ACC112 (cell line): ENCODE measurements around the gene GSTT4.

Experiments
- H2AFZ ChIP-seq: fragments of 200-600 bp; sonication (generic); one replicate; pipeline ENCODE4 v1.6.0; 2017; ENCODE audit warnings: antibody characterized with exemption, low read length; ENCODE audit not compliant: unreplicated experiment
- H3K27ac ChIP-seq: fragments of 200-600 bp; sonication (generic); 2 replicates; pipeline ENCODE4 v1.5.1; 2014; ENCODE audit warnings: low read depth, mild to moderate bottlenecking, antibody characterized with exemption, low read length, moderate library complexity
- H3K27me3 ChIP-seq: fragments of 200-600 bp; sonication (generic); 2 replicates; pipeline ENCODE4 v1.6.1; 2014; ENCODE audit warnings: mild to moderate bottlenecking, antibody characterized with exemption, low read length, moderate library complexity, mixed read lengths; ENCODE audit not compliant: insufficient read depth
- H3K36me3 ChIP-seq: fragments of 200-600 bp; sonication (generic); 2 replicates; pipeline ENCODE4 v1.6.1; 2016; ENCODE audit warnings: mild to moderate bottlenecking, antibody characterized with exemption, low read length, moderate library complexity, mixed read lengths; ENCODE audit not compliant: insufficient read depth
- H3K4me1 ChIP-seq: fragments of 200-600 bp; sonication (generic); one replicate; pipeline ENCODE4 v1.6.1; 2016; ENCODE audit warnings: low read length, mixed read lengths; ENCODE audit not compliant: insufficient read depth, unreplicated experiment, control insufficient read depth
- H3K4me3 ChIP-seq: fragments of 200-600 bp; sonication (generic); 2 replicates; pipeline ENCODE4 v1.5.1; 2014; ENCODE audit warnings: mild to moderate bottlenecking, low read depth, low read length
- H3K79me2 ChIP-seq: fragments of 200-600 bp; sonication (generic); one replicate; pipeline ENCODE4 v1.6.0; 2016; ENCODE audit warnings: low read length; ENCODE audit not compliant: control insufficient read depth, unreplicated experiment, insufficient read depth

GSTT4 gene

DNA sequence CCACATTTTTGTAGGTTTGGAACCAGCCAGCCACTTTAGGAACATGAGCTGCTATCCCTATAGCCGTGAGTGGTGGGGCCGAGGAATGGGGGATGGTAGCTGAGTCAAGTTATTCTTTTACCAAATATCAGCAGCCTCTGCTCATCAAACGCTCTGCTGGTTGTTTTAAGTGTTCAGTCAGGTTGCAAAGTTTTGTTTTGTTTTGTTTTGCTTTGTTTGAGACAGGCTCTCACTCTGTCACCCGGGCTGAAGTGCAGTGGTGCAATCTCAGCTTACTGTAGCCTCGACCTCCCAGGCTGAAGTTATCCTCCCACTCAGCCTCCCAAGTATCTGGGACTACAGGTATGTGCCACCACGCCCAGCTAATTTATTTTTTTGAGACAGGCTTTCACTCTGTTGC lies 20.2 kb upstream of the GSTT4 start:
- H3K4me1 ChIP-seq = no peaks in the 10 kb centered on the region
- peaks cover 43% of the 10 kb centered on the region for H3K79me2 ChIP-seq
- H3K27me3 ChIP-seq = no peaks in the 10 kb centered on the region
- H3K4me3 ChIP-seq = no peak overlapping the region
- H3K36me3 ChIP-seq = no peaks in the 10 kb centered on the region
- H2AFZ ChIP-seq = no peak overlapping the region
- H3K27ac ChIP-seq = no peak overlapping the region

DNA sequence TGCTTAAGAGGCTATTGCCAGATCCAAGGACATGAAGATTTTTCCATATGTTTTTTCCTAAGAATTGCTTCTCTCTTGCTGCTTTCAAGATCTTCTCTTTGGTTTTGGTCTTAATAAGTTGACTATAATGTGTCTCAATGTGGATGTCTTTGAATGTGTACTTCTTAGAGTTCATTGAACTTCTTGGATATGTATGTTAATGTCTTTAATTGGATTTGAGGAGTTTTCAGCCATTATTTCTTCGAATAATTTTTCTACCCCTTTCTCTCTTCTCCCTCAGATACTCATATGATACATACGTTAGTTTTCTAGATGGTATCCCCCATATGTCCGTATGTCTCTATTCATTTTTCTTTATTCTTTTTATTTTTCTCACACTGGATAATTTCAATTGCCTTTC lies 19.1 kb upstream of the GSTT4 start:
- H3K27me3 ChIP-seq = no peaks in the 10 kb centered on the region
- H2AFZ ChIP-seq = no peak overlapping the region
- H3K36me3 ChIP-seq = no peaks in the 10 kb centered on the region
- H3K79me2 ChIP-seq = peaks cover 36% of the 10 kb centered on the region
- no peak overlapping the region for H3K27ac ChIP-seq
- H3K4me3 ChIP-seq = no peak overlapping the region
- H3K4me1 ChIP-seq = no peaks in the 10 kb centered on the region

DNA sequence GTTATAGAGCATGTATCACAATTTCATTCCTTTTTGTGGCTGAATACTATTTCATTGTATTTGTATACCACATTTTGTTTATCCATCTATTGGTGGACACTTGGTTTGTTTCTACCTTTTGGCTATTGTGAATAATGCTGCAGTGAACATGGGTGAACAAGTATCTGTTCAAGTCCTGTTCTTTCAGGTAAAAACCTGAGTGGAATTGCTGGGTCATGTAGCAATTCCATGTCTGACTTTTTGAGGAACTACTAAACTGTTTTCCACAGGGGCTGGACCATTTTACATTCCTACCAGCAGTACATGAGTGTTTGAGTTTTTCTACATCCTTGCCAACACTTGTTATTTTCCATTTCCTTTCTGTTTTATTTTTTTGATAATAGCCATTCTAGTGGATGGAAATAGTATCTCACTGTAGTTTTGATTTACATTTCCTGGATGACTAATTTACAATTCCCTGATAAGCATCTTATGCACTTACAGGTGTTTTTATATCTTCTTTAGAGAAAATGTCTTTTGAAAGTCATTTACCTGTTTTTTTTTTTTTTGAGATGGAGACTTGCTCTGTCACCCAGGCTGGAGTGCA lies 18.0 kb upstream of the GSTT4 start:
- Histone ChIP-seq H3K36me3 (no peaks in the 10 kb centered on the region), H3K79me2 (peaks cover 37% of the 10 kb centered on the region), H3K27me3 (no peaks in the 10 kb centered on the region), H2AFZ (no peak overlapping the region), H3K27ac (no peak overlapping the region), H3K4me1 (no peaks in the 10 kb centered on the region), H3K4me3 (no peak overlapping the region)

DNA sequence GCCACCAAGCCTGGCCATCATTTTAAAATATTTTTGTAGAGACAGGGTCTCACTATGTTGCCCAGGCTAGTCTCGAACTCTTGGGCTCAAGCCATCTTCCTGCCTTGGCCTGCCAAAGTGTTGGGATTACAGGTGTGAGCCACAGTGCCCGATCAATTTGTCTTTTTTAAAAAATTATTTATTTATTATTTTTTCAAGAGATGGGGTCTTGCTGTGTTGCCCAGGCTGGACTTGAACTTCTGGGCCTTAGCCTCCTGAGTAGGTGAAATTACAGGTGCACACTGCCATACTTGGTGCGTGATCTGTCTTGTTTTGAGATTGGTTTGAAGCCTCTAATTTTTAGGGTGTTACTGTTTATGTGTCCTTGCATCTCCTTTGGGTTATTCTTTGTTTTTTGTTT lies 16.1 kb upstream of the GSTT4 start:
- Histone ChIP-seq H3K4me3 (no peak overlapping the region), H3K27ac (no peak overlapping the region), H3K27me3 (no peaks in the 10 kb centered on the region), H3K79me2 (peaks cover 32% of the 10 kb centered on the region), H3K36me3 (no peaks in the 10 kb centered on the region), H2AFZ (no peak overlapping the region), H3K4me1 (no peaks in the 10 kb centered on the region)

DNA sequence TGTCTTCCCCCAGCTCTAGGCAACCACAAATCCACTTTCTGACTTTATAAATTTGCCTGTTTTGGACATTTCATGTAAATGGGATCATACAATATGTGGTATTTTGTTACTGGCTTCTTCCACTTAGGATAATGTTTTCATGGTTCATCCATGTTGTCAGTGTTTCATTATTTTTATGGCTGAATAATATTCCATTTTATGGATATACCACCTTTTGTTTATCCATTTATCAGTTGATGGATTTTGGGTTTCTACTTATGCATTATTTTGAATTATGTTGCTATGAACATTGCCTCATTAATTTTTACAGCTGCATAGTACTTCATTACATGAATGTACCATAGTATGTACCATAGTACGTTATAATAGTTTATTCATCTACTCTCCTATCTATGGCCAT lies 10.9 kb upstream of the GSTT4 start:
- peaks cover 54% of the 10 kb centered on the region for H3K79me2 ChIP-seq
- H2AFZ ChIP-seq = no peak overlapping the region

DNA sequence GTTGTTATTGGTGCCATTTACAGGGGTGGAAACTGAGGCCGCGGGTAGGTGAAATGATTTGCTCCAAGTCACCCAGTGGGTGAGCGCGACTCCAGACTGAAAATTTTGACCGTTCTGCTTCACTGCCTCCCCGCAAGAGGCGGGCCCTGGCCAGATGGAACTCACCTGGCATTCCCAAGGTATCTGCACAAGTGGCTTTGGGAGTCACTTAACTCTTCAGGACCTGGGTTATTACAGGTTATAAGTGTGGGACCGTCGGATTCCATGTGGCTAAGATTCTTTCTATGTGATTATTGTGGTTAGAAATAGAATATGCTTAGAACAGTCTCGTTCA lies 6.4 kb upstream of the GSTT4 start:
- H3K27ac ChIP-seq = peak overlapping the region; percentile 51
- H3K4me3 ChIP-seq = peak overlapping the region; percentile 99
- no peaks in the 10 kb centered on the region for H3K36me3 ChIP-seq
- H3K79me2 ChIP-seq = peaks cover 39% of the 10 kb centered on the region
- H3K27me3 ChIP-seq = no peaks in the 10 kb centered on the region
- H2AFZ ChIP-seq = peak overlapping the region; percentile 91
- peaks cover 4% of the 10 kb centered on the region for H3K4me1 ChIP-seq

More for the DNA sequence above, 10.9 kb upstream of the GSTT4 start:
- Histone ChIP-seq H3K36me3 (no peaks in the 10 kb centered on the region), H3K4me3 (no peak overlapping the region), H3K27ac (no peak overlapping the region), H3K27me3 (no peaks in the 10 kb centered on the region), H3K4me1 (peaks cover 4% of the 10 kb centered on the region)

DNA sequence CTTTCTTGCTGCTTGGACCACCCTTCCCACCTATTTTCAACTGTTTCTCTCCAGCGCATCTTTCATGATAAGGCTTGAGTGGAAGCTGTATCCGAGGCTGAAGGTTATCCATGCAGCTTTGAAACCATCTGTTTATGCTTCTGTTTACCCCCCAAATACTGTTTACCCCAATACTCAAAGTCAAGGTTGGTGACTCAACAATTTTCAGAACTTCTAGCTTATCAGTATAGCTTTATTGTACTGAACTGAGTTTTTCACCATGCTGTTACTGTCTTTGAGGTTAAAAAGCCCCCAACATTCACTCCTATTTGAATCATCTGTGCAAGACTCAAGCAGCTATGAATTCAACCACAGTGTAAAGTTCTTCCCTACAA lies 4.8 kb upstream of the GSTT4 start:
- no peak overlapping the region for H3K27ac ChIP-seq
- no peaks in the 10 kb centered on the region for H3K36me3 ChIP-seq
- peaks cover 4% of the 10 kb centered on the region for H3K4me1 ChIP-seq
- no peaks in the 10 kb centered on the region for H3K27me3 ChIP-seq
- peaks cover 29% of the 10 kb centered on the region for H3K79me2 ChIP-seq
- H3K4me3 ChIP-seq = no peak overlapping the region
- no peak overlapping the region for H2AFZ ChIP-seq

DNA sequence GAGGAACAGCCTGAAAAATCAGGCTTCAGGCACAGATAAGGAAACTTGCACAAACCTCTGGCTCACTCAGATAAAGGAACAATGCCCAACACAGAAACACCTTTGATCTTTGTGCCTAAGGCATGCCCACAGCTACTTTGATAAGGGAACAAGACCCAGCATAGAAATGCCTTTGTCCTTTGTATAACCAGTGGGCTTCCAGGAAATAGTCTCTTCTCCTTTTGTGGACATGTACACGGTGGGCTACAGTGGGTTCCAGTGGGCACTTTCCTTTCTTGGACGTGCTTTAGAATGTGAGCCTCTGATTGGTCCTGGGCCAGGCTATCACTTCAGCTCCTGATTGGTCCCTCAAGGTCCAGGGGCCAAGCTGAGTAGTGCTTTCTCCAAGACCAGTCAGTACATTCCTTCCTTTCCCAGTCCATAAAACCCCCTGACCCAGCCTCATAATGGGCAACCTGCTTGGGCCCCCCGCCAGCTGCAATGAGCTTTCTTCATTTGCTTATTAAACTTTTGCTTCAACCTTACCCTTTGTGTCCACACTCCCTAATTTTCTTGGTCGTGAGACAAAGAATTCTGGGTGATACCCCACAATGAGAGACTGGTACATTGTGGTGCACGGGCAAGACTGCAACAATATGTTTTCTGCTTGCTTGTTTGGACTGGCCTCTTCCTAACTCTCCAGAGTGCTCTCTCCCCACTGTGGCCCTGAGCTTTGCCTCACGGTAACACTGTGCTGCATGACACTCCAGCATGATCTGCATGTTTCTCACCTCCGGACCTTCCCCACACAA lies 4.2 kb upstream of the GSTT4 start:
- Histone ChIP-seq H3K79me2 (peaks cover 24% of the 10 kb centered on the region), H3K27ac (no peak overlapping the region), H3K4me3 (no peak overlapping the region), H3K36me3 (no peaks in the 10 kb centered on the region), H3K27me3 (no peaks in the 10 kb centered on the region), H2AFZ (no peak overlapping the region), H3K4me1 (peaks cover 4% of the 10 kb centered on the region)

DNA sequence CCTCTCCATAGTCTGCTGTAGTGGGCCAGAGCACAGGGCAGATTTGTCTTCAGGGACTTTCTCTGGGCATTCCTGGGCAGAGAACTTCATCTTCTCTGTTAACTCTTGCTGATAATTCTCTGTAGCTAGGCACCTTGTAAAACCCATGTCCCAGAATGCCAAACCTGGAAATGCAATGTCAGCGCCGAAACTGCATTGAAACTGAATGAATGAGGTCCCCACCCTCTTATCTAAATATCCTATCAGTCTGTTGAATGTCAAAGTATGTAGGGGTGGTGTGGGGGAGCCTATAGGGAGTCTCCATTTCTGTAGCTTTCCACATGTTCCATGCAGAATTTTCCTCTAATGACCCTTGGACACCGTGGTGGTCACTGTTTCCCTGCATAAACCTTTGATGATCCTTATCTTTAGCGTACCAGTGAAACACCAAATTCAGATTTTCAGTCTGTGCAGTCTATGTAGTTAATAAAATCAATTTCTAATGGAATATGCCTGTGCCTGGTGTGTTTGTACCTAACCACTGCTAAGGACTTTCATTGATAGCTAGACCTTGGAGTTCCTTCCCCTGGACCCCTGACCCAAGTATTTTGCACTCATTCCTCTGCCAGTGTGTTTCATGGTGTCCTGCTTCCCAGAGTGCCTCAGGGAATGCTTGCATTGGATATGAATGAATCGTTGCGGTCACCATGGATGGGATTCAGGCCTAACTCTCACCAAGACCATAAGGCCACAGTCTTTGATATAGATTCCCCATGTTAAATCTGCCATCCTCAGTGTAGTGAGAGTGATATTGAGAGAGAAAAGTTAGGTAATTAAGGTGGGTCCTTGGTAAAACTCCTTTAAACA lies 3.4 kb upstream of the GSTT4 start:
- H3K4me1 ChIP-seq = peaks cover 4% of the 10 kb centered on the region
- H3K36me3 ChIP-seq = no peaks in the 10 kb centered on the region
- no peaks in the 10 kb centered on the region for H3K27me3 ChIP-seq
- peaks cover 17% of the 10 kb centered on the region for H3K79me2 ChIP-seq
- H3K4me3 ChIP-seq = no peak overlapping the region
- no peak overlapping the region for H3K27ac ChIP-seq
- H2AFZ ChIP-seq = no peak overlapping the region

DNA sequence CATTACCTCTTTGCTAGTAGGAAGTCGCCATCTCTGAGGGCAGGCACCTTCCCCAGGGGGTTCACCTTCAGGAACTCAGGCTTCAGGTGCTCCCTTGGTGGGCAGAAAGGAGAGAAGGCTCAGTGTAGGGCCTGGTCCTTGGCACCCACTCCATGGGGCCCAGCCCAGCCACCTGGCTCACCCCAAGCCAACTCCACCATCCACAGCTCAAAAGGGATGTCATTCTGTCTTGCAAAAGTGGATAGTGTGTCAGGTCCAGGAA lies 2.7 kb upstream of the GSTT4 start:
- H3K4me3 ChIP-seq = no peak overlapping the region
- H2AFZ ChIP-seq = no peak overlapping the region

More for the DNA sequence above, 2.7 kb upstream of the GSTT4 start:
- Histone ChIP-seq H3K79me2 (peaks cover 13% of the 10 kb centered on the region), H3K4me1 (no peaks in the 10 kb centered on the region), H3K36me3 (no peaks in the 10 kb centered on the region), H3K27me3 (no peaks in the 10 kb centered on the region), H3K27ac (no peak overlapping the region)
